Esophagus (tissue), 2 donors: ENCODE results near the gene CRBN. TPM values are rescaled to one million over a fixed set of nuclear protein-coding genes. Genes with fewer than 3 reads are reported as not detected.

ENCODE experiments used
- H3K27ac ChIP-seq, 2 donors: one replicate each; pipeline ENCODE4 v1.5.1; 2013; ENCODE audit warnings: low read depth in 2 of 2, mild to moderate bottlenecking in 2 of 2, inconsistent platforms in 1 of 2, low read length in 1 of 2, moderate library complexity in 1 of 2
- H3K27me3 ChIP-seq, 2 donors: one replicate each; pipeline ENCODE4 v1.6.1; 2013; ENCODE audit warnings: low read length in 2 of 2, control low read depth in 1 of 2, mild to moderate bottlenecking in 1 of 2; ENCODE audit not compliant: insufficient read depth in 2 of 2, control insufficient read depth in 1 of 2
- H3K36me3 ChIP-seq, 2 donors: one replicate each; pipeline ENCODE4 v1.6.1; 2013; ENCODE audit warnings: low read length in 1 of 2; ENCODE audit not compliant: control insufficient read depth in 2 of 2, insufficient read depth in 2 of 2
- H3K4me1 ChIP-seq, 2 donors: one replicate each; pipeline ENCODE4 v1.6.1; 2013; ENCODE audit warnings: low read length in 1 of 2; ENCODE audit not compliant: control insufficient read depth in 2 of 2, insufficient read depth in 2 of 2
- H3K4me3 ChIP-seq, 2 donors: one replicate each; pipeline ENCODE4 v1.5.1; 2013; ENCODE audit warnings: low read length in 2 of 2, mild to moderate bottlenecking in 2 of 2, low read depth in 1 of 2, moderate library complexity in 1 of 2
- H3K9me3 ChIP-seq, 2 donors: one replicate each; pipeline ENCODE4 v1.6.1; 2013; ENCODE audit warnings: mild to moderate bottlenecking in 2 of 2, low read depth in 1 of 2, low read length in 1 of 2, moderate library complexity in 1 of 2; ENCODE audit not compliant: control insufficient read depth in 2 of 2, insufficient read depth in 1 of 2
- WGBS, 2 donors: extraction: QIAGEN DNeasy Blood & Tissue Kit; methylation state at CpG; one replicate each; pipeline ENCODE4 v1.1.7; 2013; 5-methylcytosine and 5-hydroxymethylcytosine counted together
- polyA plus RNA-seq, 2 donors: library from polyadenylated mRNA; stranded (reverse); fragments of 200-250 nt; gene quantifications; one replicate each; pipeline ENCODE4 v1.2.3, GENCODE V29; 2013
- donor health status: healthy with polysubstance abuse.
- donor health status: Bipolar disorder and iron deficiency.

CRBN gene
- polyA plus RNA-seq, 2 donors = 15.5 to 16.4 TPM

DNA sequence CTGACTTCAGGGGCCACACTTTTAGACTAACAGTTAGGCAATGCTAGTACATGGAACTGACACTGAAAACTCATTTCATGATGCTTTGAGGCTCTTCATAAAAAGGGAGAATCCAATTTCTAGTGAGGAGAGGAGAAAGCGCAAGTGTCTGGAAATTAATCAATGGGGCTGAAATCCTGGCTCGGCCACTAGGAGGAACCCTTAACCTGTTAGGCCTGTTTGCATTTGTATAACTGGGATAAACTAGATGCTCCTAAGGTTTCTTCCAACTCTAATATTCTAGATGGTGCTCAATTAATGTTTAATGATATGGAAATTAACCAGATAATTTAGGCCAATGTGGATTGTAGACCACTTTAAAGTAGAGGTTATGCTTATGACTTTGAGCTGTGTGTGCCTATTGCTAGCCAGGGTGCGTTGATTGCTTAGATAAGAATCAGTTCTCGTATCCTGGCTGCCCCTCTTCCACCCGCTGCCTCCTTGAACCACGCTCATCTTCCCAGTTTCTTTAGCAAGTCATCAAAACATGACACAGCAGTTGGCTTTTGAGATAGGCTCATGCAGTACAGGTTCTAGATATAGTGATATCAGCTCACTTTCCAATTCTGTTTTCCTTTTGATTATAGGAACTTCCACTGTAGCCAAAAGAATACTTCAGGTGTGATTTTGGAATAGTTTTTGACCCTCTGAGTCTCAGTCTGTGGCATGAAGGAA lies 16.8 kb upstream of the CRBN start:
- no peaks in the 10 kb centered on the region for H3K36me3 ChIP-seq
- no peaks in the 10 kb centered on the region for H3K27me3 ChIP-seq
- no peak overlapping the region for H3K27ac ChIP-seq
- H3K4me3 ChIP-seq = no peak overlapping the region
- no peaks in the 10 kb centered on the region for H3K4me1 ChIP-seq
- H3K9me3 ChIP-seq = no peaks in the 10 kb centered on the region
- 50 to 53% methylated on average over 6 of the region's 6 CpGs for WGBS, 2 donors

- Histone ChIP-seq H3K4me1 (no peaks in the 10 kb centered on the region), H3K27ac (no peak overlapping the region), H3K4me3 (no peak overlapping the region)
Measured at GRCh38 chr3:3194861-3195260, 15.4 kb upstream of the CRBN start.

DNA sequence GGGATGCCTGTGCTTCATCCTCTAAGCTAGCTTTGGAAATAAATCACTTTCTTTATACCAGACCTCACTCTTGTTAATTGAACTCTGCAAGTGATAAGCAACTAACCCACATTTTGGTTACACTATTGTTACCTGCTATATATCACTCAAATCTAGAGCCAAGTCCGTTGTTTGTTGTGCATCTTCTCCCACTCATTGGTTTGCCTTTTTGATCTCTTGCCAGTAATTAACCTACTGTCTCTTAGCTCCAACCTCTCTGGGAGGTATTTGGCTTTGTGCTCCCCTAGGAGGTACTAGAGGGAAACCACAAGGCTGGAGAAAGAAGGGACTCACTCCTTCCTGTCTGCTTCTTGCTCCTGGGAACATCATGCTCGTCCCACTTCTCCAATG lies 12.8 kb upstream of the CRBN start:
- H3K4me3 ChIP-seq = no peak overlapping the region
- H3K27me3 ChIP-seq = no peaks in the 10 kb centered on the region
- H3K4me1 ChIP-seq = no peaks in the 10 kb centered on the region
- H3K9me3 ChIP-seq = no peaks in the 10 kb centered on the region
- no peaks in the 10 kb centered on the region for H3K36me3 ChIP-seq
- 27 to 29% methylated on average over 2 of the region's 2 CpGs for WGBS, 2 donors
- H3K27ac ChIP-seq = no peak overlapping the region

More at GRCh38 chr3:3194861-3195260, 15.4 kb upstream of the CRBN start:
- no peaks in the 10 kb centered on the region for H3K36me3 ChIP-seq
- no peaks in the 10 kb centered on the region for H3K9me3 ChIP-seq
- H3K27me3 ChIP-seq = no peaks in the 10 kb centered on the region

- H3K27me3 ChIP-seq = no peaks in the 10 kb centered on the region
- WGBS, 2 donors = 26 to 39% methylated on average over 4 of the region's 4 CpGs
- no peak overlapping the region for H3K4me3 ChIP-seq
- no peaks in the 10 kb centered on the region for H3K4me1 ChIP-seq
- no peaks in the 10 kb centered on the region for H3K36me3 ChIP-seq
- H3K9me3 ChIP-seq = peaks cover 0 to under 1% of the 10 kb centered on the region in 2 donors
- H3K27ac ChIP-seq = no peak overlapping the region
Measured at GRCh38 chr3:3191675-3192285, 12.3 kb upstream of the CRBN start.

GRCh38 chr3:3189961-3190360 lies 10.5 kb upstream of the CRBN start:
- WGBS, 2 donors = 39 to 86% methylated on average over 1 of the region's 1 CpG
- H3K36me3 ChIP-seq = no peaks in the 10 kb centered on the region
- H3K4me3 ChIP-seq = no peak overlapping the region
- H3K27ac ChIP-seq = no peak overlapping the region
- no peaks in the 10 kb centered on the region for H3K27me3 ChIP-seq
- H3K9me3 ChIP-seq = peaks cover 0 to 2% of the 10 kb centered on the region in 2 donors
- no peaks in the 10 kb centered on the region for H3K4me1 ChIP-seq

GRCh38 chr3:3189102-3189727 lies 9.7 kb upstream of the CRBN start:
- WGBS, 2 donors = 52 to 56% methylated on average over 1 of the region's 1 CpG
- no peak overlapping the region for H3K27ac ChIP-seq
- H3K9me3 ChIP-seq = peaks cover 0 to 2% of the 10 kb centered on the region in 2 donors
- H3K27me3 ChIP-seq = no peaks in the 10 kb centered on the region
- H3K36me3 ChIP-seq = no peaks in the 10 kb centered on the region
- no peak overlapping the region for H3K4me3 ChIP-seq
- H3K4me1 ChIP-seq = no peaks in the 10 kb centered on the region

GRCh38 chr3:3184876-3185275 lies 5.4 kb upstream of the CRBN start:
- Histone ChIP-seq H3K36me3 (no peaks in the 10 kb centered on the region), H3K27ac (no peak overlapping the region), H3K4me3 (no peak overlapping the region), H3K4me1 (no peaks in the 10 kb centered on the region), H3K9me3 (peaks cover 0 to 2% of the 10 kb centered on the region in 2 donors), H3K27me3 (no peaks in the 10 kb centered on the region)
- 46 to 49% methylated on average over 2 of the region's 2 CpGs for WGBS, 2 donors

DNA sequence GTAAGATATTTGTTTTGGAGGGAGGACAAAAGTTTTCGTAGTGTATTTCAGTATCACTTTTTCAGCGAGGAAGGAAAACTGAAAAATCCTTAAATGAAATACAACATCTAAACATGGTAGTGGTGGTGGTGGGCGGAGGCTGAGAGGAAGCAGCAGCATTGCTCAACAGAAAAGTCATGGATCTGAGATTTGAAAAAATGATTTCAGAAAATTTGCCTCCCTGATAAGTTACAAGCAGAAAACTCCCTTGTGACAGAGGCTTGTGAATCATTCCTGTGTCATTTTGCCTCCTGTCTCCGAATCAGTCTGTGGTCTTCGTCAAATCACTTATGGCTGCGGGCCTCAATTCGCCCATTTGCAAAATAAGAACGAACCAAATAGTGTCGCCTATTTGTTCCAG lies 965 bp upstream of the CRBN start:
- no peak overlapping the region for H3K4me3 ChIP-seq
- no peaks in the 10 kb centered on the region for H3K9me3 ChIP-seq
- no peaks in the 10 kb centered on the region for H3K36me3 ChIP-seq
- H3K4me1 ChIP-seq = no peaks in the 10 kb centered on the region
- H3K27ac ChIP-seq = no peak overlapping the region
- H3K27me3 ChIP-seq = no peaks in the 10 kb centered on the region
- WGBS, 2 donors = 74 to 82% methylated on average over 9 of the region's 9 CpGs

DNA sequence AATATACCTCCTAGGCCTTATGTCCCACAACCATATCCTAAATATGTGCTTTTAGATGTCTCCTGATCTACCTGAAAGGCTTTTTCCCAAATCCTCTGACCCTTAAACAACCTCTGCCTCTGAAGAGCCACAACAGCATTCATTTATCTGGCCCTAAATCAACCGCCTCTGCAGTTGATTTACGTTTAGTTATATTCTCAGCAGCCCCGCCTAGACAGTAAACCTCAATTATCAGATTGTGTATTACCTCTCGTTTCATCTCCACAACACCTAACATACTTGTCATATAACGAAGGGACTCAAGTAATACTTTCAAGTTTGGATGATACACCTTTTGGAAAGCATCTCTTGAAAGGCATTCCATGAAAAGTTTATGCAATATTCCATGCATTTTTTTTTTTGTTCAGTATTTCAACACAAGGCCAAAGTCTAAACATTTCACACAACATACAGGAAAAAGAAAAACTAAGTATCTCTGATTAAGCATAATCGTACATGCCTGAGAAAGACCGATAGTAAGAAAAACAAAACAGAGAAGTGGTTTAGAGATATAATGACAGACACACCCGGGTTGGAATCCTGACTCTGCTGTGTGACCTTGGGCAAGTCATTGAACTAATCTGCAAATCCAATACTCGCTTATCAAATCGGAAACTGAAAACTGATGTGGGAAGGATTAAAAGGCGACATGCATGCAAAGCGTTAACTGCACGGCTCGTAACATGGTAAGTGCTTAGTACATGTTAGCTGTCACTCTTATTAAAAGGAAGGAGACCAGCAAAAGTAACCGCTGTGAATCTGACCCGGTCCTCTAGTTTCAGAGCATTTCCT lies 778 bp downstream of the CRBN start:
- no peaks in the 10 kb centered on the region for H3K4me1 ChIP-seq
- H3K27me3 ChIP-seq = no peaks in the 10 kb centered on the region
- WGBS, 2 donors = 15 to 17% methylated on average over 16 of the region's 16 CpGs
- peak overlapping the region in 1 of 2 donors; percentile 83 for H3K27ac ChIP-seq
- H3K4me3 ChIP-seq = peak overlapping the region; percentile 88 to 99
- H3K36me3 ChIP-seq = peaks cover 3% of the 10 kb centered on the region in 2 donors
- no peaks in the 10 kb centered on the region for H3K9me3 ChIP-seq
